Measurements from ENCODE around the gene CHRM5. TPM values are rescaled to one million over a fixed set of nuclear protein-coding genes. Genes with fewer than 3 reads are reported as not detected.

The CHRM5 gene
- total RNA-seq, 1 donor from 2014 or later: not detected

DNA sequence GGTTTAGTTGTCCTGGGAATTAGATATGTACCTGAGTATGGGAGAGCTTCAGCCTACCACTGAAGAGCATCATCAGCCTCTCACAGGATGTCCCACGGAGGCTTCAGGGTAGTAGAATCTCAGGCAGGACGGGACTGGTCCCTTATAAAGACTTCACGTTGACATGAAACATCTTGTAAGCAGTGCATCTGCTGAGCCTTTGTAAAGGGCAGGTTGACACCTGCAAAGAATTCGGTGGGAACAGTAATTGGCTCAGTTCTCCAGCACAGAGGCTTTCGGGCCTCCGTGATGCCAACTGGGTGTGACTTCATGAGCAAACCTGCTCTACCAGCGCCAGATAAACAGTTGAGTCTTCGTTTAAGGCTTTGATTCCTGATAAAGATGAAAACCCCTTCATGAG is 97.6 kb downstream of the CHRM5 start:
- Mint-ChIP-seq H3K27me3 (no peaks in the 10 kb centered on the region), H3K27ac (no peak overlapping the region), H3K36me3 (ENCODE audit: insufficient read depth) (no peaks in the 10 kb centered on the region), H3K9me3 (ENCODE audit: low read depth) (no peaks in the 10 kb centered on the region), H3K4me1 (ENCODE audit: low read depth) (no peaks in the 10 kb centered on the region), H3K4me3 (ENCODE audit: low read depth) (no peak overlapping the region)
- TF ChIP-seq, protein P1, sequence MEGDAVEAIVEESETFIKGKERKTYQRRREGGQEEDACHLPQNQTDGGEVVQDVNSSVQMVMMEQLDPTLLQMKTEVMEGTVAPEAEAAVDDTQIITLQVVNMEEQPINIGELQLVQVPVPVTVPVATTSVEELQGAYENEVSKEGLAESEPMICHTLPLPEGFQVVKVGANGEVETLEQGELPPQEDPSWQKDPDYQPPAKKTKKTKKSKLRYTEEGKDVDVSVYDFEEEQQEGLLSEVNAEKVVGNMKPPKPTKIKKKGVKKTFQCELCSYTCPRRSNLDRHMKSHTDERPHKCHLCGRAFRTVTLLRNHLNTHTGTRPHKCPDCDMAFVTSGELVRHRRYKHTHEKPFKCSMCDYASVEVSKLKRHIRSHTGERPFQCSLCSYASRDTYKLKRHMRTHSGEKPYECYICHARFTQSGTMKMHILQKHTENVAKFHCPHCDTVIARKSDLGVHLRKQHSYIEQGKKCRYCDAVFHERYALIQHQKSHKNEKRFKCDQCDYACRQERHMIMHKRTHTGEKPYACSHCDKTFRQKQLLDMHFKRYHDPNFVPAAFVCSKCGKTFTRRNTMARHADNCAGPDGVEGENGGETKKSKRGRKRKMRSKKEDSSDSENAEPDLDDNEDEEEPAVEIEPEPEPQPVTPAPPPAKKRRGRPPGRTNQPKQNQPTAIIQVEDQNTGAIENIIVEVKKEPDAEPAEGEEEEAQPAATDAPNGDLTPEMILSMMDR (IDR thresholded peaks at IDR 0.05; ENCODE audit: unreplicated experiment): no peak
- no peak for DNase-seq (ENCODE audit: low spot score, unreplicated experiment)

DNA sequence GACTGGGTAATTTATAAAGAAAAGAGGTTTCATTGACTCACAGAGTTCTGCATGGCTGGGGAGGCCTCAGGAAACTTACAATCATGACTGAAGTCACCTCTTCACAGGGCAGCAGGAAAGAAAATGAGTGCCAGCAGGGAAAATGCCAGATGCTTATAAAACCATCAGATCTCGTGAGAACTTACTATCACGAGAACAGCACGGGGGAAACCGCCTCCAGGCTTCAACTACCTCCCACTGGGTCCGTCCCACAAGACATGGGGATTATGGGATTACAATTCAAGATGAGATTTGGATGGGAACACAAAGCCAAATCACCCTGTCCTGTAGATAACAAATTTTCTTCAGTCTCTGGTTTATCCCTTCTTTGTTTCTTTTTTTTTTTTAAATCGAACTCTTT is 101.7 kb downstream of the CHRM5 start:
- H3K9me3 Mint-ChIP-seq (ENCODE audit: low read depth): no peaks in the 10 kb centered on the region
- H3K4me3 Mint-ChIP-seq (ENCODE audit: low read depth): no peak overlapping the region
- DNase-seq (ENCODE audit: low spot score, unreplicated experiment): no peak
- TF ChIP-seq, protein P1 (IDR thresholded peaks at IDR 0.05; ENCODE audit: unreplicated experiment): no peak
- H3K4me1 Mint-ChIP-seq (ENCODE audit: low read depth): no peaks in the 10 kb centered on the region
- H3K36me3 Mint-ChIP-seq (ENCODE audit: insufficient read depth): no peaks in the 10 kb centered on the region
- no peak overlapping the region for H3K27ac Mint-ChIP-seq
- H3K27me3 Mint-ChIP-seq: no peaks in the 10 kb centered on the region

DNA sequence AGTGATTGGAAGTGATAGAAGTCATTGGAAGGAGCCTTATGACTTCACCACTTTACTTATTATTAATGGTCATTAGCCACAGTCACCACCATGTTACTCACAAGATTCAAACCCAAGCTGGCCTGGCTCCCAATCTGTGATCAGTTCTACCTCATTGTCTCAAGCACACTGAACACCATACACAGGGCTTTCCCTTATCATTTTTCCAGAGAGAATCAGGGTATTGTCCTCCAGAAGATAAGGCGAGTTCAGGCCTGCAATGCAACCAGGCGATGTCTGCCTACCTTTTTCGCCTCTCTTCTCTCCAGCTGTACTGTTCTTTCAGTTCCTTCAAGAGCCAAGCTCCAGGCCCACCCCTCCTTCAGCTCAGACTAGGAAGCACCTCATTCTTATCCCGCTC is 108.5 kb downstream of the CHRM5 start:
- no peaks in the 10 kb centered on the region for H3K9me3 Mint-ChIP-seq (ENCODE audit: low read depth)
- no peak overlapping the region for H3K4me3 Mint-ChIP-seq (ENCODE audit: low read depth)
- no peak for DNase-seq (ENCODE audit: low spot score, unreplicated experiment)
- no peak overlapping the region for H3K27ac Mint-ChIP-seq
- no peaks in the 10 kb centered on the region for H3K4me1 Mint-ChIP-seq (ENCODE audit: low read depth)
- no peaks in the 10 kb centered on the region for H3K36me3 Mint-ChIP-seq (ENCODE audit: insufficient read depth)
- TF ChIP-seq, protein P1 (IDR thresholded peaks at IDR 0.05; ENCODE audit: unreplicated experiment): no peak
- no peaks in the 10 kb centered on the region for H3K27me3 Mint-ChIP-seq

DNA sequence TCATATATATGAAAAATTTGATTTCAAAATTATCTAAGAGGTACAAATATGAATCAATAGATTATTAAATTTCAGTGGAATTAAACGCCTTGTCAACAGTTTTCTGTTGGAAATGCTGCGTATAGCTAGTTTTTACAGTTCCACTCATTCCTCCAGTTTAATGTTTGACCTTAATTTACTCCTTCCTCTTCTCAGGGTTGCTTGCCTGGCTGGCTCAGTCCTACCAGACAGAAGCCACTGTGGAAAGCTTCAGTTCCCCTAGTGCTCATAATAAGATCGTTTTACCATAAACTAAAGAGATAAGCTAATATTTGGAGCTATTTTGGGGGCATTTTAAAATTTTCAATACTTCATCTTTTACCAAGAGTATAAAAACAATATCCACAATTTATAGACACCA is 110.6 kb downstream of the CHRM5 start:
- Mint-ChIP-seq H3K27ac (no peak overlapping the region), H3K4me3 (ENCODE audit: low read depth) (no peak overlapping the region), H3K4me1 (ENCODE audit: low read depth) (no peaks in the 10 kb centered on the region)

DNA sequence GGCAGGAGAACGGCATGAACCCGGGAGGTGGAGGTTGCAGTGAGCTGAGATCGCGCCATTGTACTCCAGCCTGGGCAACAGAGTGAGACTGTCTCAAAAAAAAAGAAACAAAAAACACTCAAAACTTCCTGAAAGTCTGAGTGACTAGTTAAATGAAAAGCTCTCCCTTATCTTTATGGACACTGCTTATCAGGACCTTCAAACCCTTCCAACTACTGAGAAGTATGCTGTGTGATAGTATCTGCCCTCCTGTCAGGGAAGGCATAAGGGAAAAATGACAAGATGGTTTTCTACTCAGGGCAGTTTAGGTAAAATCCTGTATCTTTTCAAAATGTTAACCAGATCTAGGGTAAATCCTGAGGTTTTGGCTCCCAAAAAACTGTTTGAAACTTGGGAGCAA is 111.6 kb downstream of the CHRM5 start:
- DNase-seq (ENCODE audit: low spot score, unreplicated experiment): no peak
- no peak overlapping the region for H3K4me3 Mint-ChIP-seq (ENCODE audit: low read depth)
- TF ChIP-seq, protein P1 (IDR thresholded peaks at IDR 0.05; ENCODE audit: unreplicated experiment): no peak
- H3K27ac Mint-ChIP-seq: no peak overlapping the region
- no peaks in the 10 kb centered on the region for H3K27me3 Mint-ChIP-seq
- no peaks in the 10 kb centered on the region for H3K4me1 Mint-ChIP-seq (ENCODE audit: low read depth)
- peaks cover 6% of the 10 kb centered on the region for H3K36me3 Mint-ChIP-seq (ENCODE audit: insufficient read depth)
- H3K9me3 Mint-ChIP-seq (ENCODE audit: low read depth): no peaks in the 10 kb centered on the region

More for the DNA sequence above, 110.6 kb downstream of the CHRM5 start:
- no peak for DNase-seq (ENCODE audit: low spot score, unreplicated experiment)
- Mint-ChIP-seq H3K36me3 (ENCODE audit: insufficient read depth) (peaks cover 6% of the 10 kb centered on the region), H3K9me3 (ENCODE audit: low read depth) (no peaks in the 10 kb centered on the region), H3K27me3 (no peaks in the 10 kb centered on the region)
- TF ChIP-seq, protein P1 (IDR thresholded peaks at IDR 0.05; ENCODE audit: unreplicated experiment): no peak

Data from progenitor cell of endocrine pancreas (in vitro differentiated cells).